CD4-positive, alpha-beta T cell treated with Interferon alpha-2 for 1 hour (primary cell): ENCODE results near the gene CHAF1A.

Source experiments
- DNase-seq, 2 donors: peaks; one replicate each; pipeline ENCODE4 v3.0.0-alpha.2; 2020 to 2022

CHAF1A gene

GRCh38 chr19:4406626-4407025 lies 4.2 kb downstream of the CHAF1A start:
- no peak for DNase-seq

- DNase-seq = no peak
These were observed 6.9 kb downstream of the CHAF1A start for GRCh38 chr19:4409123-4409933.

- DNase-seq = no peak
These were observed 11.1 kb downstream of the CHAF1A start for GRCh38 chr19:4413588-4413987.

- no peak for DNase-seq
These were observed 11.8 kb downstream of the CHAF1A start for GRCh38 chr19:4414144-4414799.

- no peak for DNase-seq
These were observed 12.4 kb downstream of the CHAF1A start for GRCh38 chr19:4414800-4415321.

GRCh38 chr19:4415352-4415751 lies 12.9 kb downstream of the CHAF1A start:
- no peak for DNase-seq

- DNase-seq = no peak
These were observed 13.8 kb downstream of the CHAF1A start for GRCh38 chr19:4416268-4416667.

- no peak for DNase-seq
These were observed 21.1 kb downstream of the CHAF1A start for GRCh38 chr19:4423416-4424126.

- no peak for DNase-seq
These were observed 23.1 kb downstream of the CHAF1A start for GRCh38 chr19:4425537-4425936.

- DNase-seq = no peak
These were observed 26.0 kb downstream of the CHAF1A start for GRCh38 chr19:4428326-4428975.

- DNase-seq = no peak
These were observed 26.8 kb downstream of the CHAF1A start for GRCh38 chr19:4429256-4429655.

- DNase-seq = no peak
These were observed 27.3 kb downstream of the CHAF1A start for GRCh38 chr19:4429771-4430171.

GRCh38 chr19:4430760-4431159 lies 28.3 kb downstream of the CHAF1A start:
- DNase-seq = peak; percentile 22 to 62

- no peak for DNase-seq
These were observed 28.9 kb downstream of the CHAF1A start for GRCh38 chr19:4431296-4431695.

GRCh38 chr19:4431808-4432674 lies 29.6 kb downstream of the CHAF1A start:
- peak; percentile 8 to 42 for DNase-seq

- DNase-seq = no peak
These were observed 30.6 kb downstream of the CHAF1A start for GRCh38 chr19:4432918-4433506.

GRCh38 chr19:4434391-4434790 lies 32.0 kb downstream of the CHAF1A start:
- DNase-seq = no peak

- DNase-seq = no peak
These were observed 33.8 kb downstream of the CHAF1A start for GRCh38 chr19:4436231-4436630.

- DNase-seq = no peak
These were observed 34.7 kb downstream of the CHAF1A start for GRCh38 chr19:4437103-4437502.

GRCh38 chr19:4439243-4439642 lies 36.8 kb downstream of the CHAF1A start:
- no peak for DNase-seq

- DNase-seq = no peak
These were observed 39.8 kb downstream of the CHAF1A start for GRCh38 chr19:4441994-4442818.
